T-cell (primary cell): ENCODE data around the gene OR5AR1. TPM values are rescaled to one million over a fixed set of nuclear protein-coding genes. Genes with fewer than 3 reads are reported as not detected.
"Not testable (repeated sequence)": the region's sequence is repeated elsewhere in the genome, so short reads cannot be mapped to it uniquely, and the experiment has no call there.

Experiments used
- ATAC-seq, 4 experiments: fragments of 200-7000 bp in 3 of 4; fragments of 150-1000 bp in 1 of 4; cut with Tn5 transposase; replicated peaks in 1 of 4; 1 replicate in 3 of 4; 2 replicates in 1 of 4; pipeline ENCODE4 v1.10.0; 2021; ENCODE audit warnings: moderate library complexity in 3 of 4, mild to moderate bottlenecking in 2 of 4, moderate number of reproducible peaks in 1 of 4
- CTCF ChIA-PET, 2 donors: fragments of 300-600 bp; sonication (Branson Sonifier 250); formaldehyde crosslinking; loops; one replicate each; lab custom pipeline; 2022; ENCODE audit warnings: antibody characterized with exemption in 2 of 2; lab: Charles Lee
- POLR2A ChIA-PET, 2 donors: fragments of 300-600 bp; sonication (Branson Sonifier 250); formaldehyde crosslinking; loops; one replicate each; lab custom pipeline; 2022; ENCODE audit warnings: antibody characterized with exemption in 2 of 2; lab: Charles Lee
- DNase-seq, 35 experiments: peaks; one replicate each; pipeline versions ENCODE4 v3.0.0 to v3.0.0-alpha.2; 2013 to 2023
- H3K27ac ChIP-seq: one replicate; pipeline ENCODE4 v1.5.1; 2013; ENCODE audit warnings: low read length
- H3K27me3 ChIP-seq, 2 experiments: replicated peaks in 1 of 2; 1 replicate in 1 of 2; 2 replicates in 1 of 2; pipeline versions ENCODE4 v1.6.1 to v1.7.0; 2013; ENCODE audit warnings: low read length in 1 of 2, mixed read lengths in 1 of 2; ENCODE audit not compliant: control insufficient read depth in 2 of 2, insufficient read depth in 2 of 2; ENCODE audit errors: extremely low read depth in 1 of 2
- H3K36me3 ChIP-seq, 2 donors: 1 replicate in 1 of 2; 2 replicates in 1 of 2; pipeline versions ENCODE4 v1.6.1 to v1.7.0; 2013; ENCODE audit warnings: low read length in 1 of 2; ENCODE audit not compliant: control insufficient read depth in 2 of 2, insufficient read depth in 1 of 2; ENCODE audit errors: extremely low read depth in 1 of 2
- H3K4me1 ChIP-seq, 2 experiments: 1 replicate in 1 of 2; 2 replicates in 1 of 2; pipeline versions ENCODE4 v1.6.1 to v1.7.0; 2013; ENCODE audit warnings: low read length in 2 of 2, mixed read lengths in 1 of 2; ENCODE audit not compliant: insufficient read depth in 2 of 2, control insufficient read depth in 1 of 2; ENCODE audit errors: extremely low read depth in 1 of 2
- H3K4me3 ChIP-seq, 2 donors: 1 replicate in 1 of 2; 2 replicates in 1 of 2; pipeline versions ENCODE4 v1.5.1 to v1.7.0; 2013; ENCODE audit warnings: mild to moderate bottlenecking in 2 of 2, low read length in 1 of 2, moderate library complexity in 1 of 2; ENCODE audit not compliant: control insufficient read depth in 1 of 2; ENCODE audit errors: extremely low read depth in 1 of 2
- H3K9me3 ChIP-seq: 2 replicates; pipeline ENCODE4 v1.7.0; 2013
- H3K27ac Mint-ChIP-seq, 2 donors: one replicate each; pipeline ENCODE4 v1.8.0; 2020 to 2021; ENCODE audit warnings: mild to moderate bottlenecking in 2 of 2, mixed read lengths in 2 of 2
- H3K27me3 Mint-ChIP-seq, 2 donors: one replicate each; pipeline ENCODE4 v1.8.0; 2021 to 2022; ENCODE audit warnings: mixed read lengths in 2 of 2
- H3K36me3 Mint-ChIP-seq: one replicate; pipeline ENCODE4 v1.8.0; 2021; ENCODE audit warnings: mixed read lengths
- H3K4me1 Mint-ChIP-seq, 3 donors: one replicate each; pipeline ENCODE4 v1.8.0; 2020 to 2022; ENCODE audit warnings: mixed read lengths in 3 of 3, mild to moderate bottlenecking in 1 of 3
- H3K4me3 Mint-ChIP-seq, 3 donors: one replicate each; pipeline ENCODE4 v1.8.0; 2020 to 2022; ENCODE audit warnings: mild to moderate bottlenecking in 3 of 3, mixed read lengths in 3 of 3, moderate library complexity in 3 of 3
- H3K9me3 Mint-ChIP-seq, 3 donors: one replicate each; pipeline ENCODE4 v1.8.0; 2020 to 2022; ENCODE audit warnings: mixed read lengths in 3 of 3
- WGBS: methylation state at CpG from one replicate; pipeline ENCODE4 v1.1.5; 2013; ENCODE audit warnings: missing lambda C conversion rate; ENCODE audit not compliant: insufficient coverage; 5-methylcytosine and 5-hydroxymethylcytosine counted together
- total RNA-seq, 35 experiments: library from RNA in 6 of 35; stranded (reverse) in 6 of 35; fragments of 120-200 nt in 1 of 35; gene quantifications; one replicate each; pipeline versions ENCODE4 v1.2.1 to v1.2.4 and lab custom pipeline; 2013 to 2026

Gene OR5AR1
- total RNA-seq, 5 donors from 2014 or later (not counting 1 experiment from before 2014, with no cell fraction given), result not detected

- Histone ChIP-seq H3K27me3 (no peaks in the 10 kb centered on the region), H3K9me3 (no peaks in the 10 kb centered on the region), H3K27ac (no peak overlapping the region), H3K4me1 (no peaks in the 10 kb centered on the region), H3K4me3 (no peak overlapping the region), H3K36me3 (no peaks in the 10 kb centered on the region)
- no peak overlapping the region for H3K27ac Mint-ChIP-seq
- H3K27me3 Mint-ChIP-seq, result no peaks in the 10 kb centered on the region
- H3K9me3 Mint-ChIP-seq, result peaks cover 6 to 11% (median 7%) of the 10 kb centered on the region in 3 donors
- WGBS, result no CpG with 5 or more reads among the region's 3 CpGs
- CTCF ChIA-PET, result no interaction called here
- POLR2A ChIA-PET, result no interaction called here
- no peaks in the 10 kb centered on the region for H3K36me3 Mint-ChIP-seq
- ATAC-seq (no peak), DNase-seq (no peak)
- no peaks in the 10 kb centered on the region for H3K4me1 Mint-ChIP-seq
- no peak overlapping the region for H3K4me3 Mint-ChIP-seq
Observed at GRCh38 chr11:56659755-56660154, 3.7 kb upstream of the OR5AR1 start.

- no peak for ATAC-seq
- no peaks in the 10 kb centered on the region for H3K9me3 ChIP-seq
- no peaks in the 10 kb centered on the region for H3K4me1 ChIP-seq
- DNase-seq, result no peak
- H3K27ac Mint-ChIP-seq, result no peak overlapping the region
- ChIA-PET POLR2A (no interaction called here), CTCF (no interaction called here)
- no peaks in the 10 kb centered on the region for H3K4me1 Mint-ChIP-seq
- H3K36me3 Mint-ChIP-seq, result no peaks in the 10 kb centered on the region
- no peaks in the 10 kb centered on the region for H3K27me3 ChIP-seq
- H3K36me3 ChIP-seq, result no peaks in the 10 kb centered on the region
- H3K4me3 Mint-ChIP-seq, result no peak overlapping the region
- H3K4me3 ChIP-seq, result no peak overlapping the region
- 80% methylated on average over 1 of the region's 2 CpGs for WGBS
- no peaks in the 10 kb centered on the region for H3K27me3 Mint-ChIP-seq
- no peak overlapping the region for H3K27ac ChIP-seq
- H3K9me3 Mint-ChIP-seq, result peaks cover 6 to 8% (median 7%) of the 10 kb centered on the region in 3 donors
Observed at GRCh38 chr11:56670984-56671383, 7.5 kb downstream of the OR5AR1 start.

GRCh38 chr11:56688554-56689100 is 25.1 kb downstream of the OR5AR1 start:
- no peaks in the 10 kb centered on the region for H3K4me1 Mint-ChIP-seq
- H3K27ac Mint-ChIP-seq, result no peak overlapping the region
- Histone ChIP-seq H3K36me3 (no peaks in the 10 kb centered on the region), H3K4me1 (no peaks in the 10 kb centered on the region), H3K4me3 (no peak overlapping the region), H3K9me3 (no peaks in the 10 kb centered on the region), H3K27ac (no peak overlapping the region), H3K27me3 (no peaks in the 10 kb centered on the region)
- DNase-seq, result no peak
- H3K36me3 Mint-ChIP-seq, result no peaks in the 10 kb centered on the region
- ATAC-seq, result no peak
- peaks cover 4 to 14% (median 9%) of the 10 kb centered on the region in 3 donors for H3K9me3 Mint-ChIP-seq
- no peak overlapping the region for H3K4me3 Mint-ChIP-seq
- ChIA-PET CTCF (no interaction called here), POLR2A (no interaction called here)
- H3K27me3 Mint-ChIP-seq, result no peaks in the 10 kb centered on the region
- no CpG with 5 or more reads among the region's 1 CpG for WGBS

- H3K4me1 ChIP-seq, H3K27ac Mint-ChIP-seq, ATAC-seq, H3K36me3 Mint-ChIP-seq, H3K4me3 Mint-ChIP-seq, H3K27ac ChIP-seq, H3K4me1 Mint-ChIP-seq, DNase-seq, CTCF ChIA-PET, H3K36me3 ChIP-seq, H3K9me3 ChIP-seq, H3K4me3 ChIP-seq, POLR2A ChIA-PET, H3K27me3 ChIP-seq, H3K27me3 Mint-ChIP-seq: not testable (repeated sequence)
- no CpG with 5 or more reads among the region's 3 CpGs for WGBS
- peaks cover 4 to 12% (median 10%) of the 10 kb centered on the region in 3 donors for H3K9me3 Mint-ChIP-seq
Observed at GRCh38 chr11:56691179-56691578, 27.7 kb downstream of the OR5AR1 start.

- Histone ChIP-seq H3K4me1 (no peaks in the 10 kb centered on the region), H3K27ac (no peak overlapping the region), H3K27me3 (no peaks in the 10 kb centered on the region), H3K36me3 (no peaks in the 10 kb centered on the region), H3K4me3 (no peak overlapping the region), H3K9me3 (no peaks in the 10 kb centered on the region)
- WGBS, result no CpG with 5 or more reads among the region's 2 CpGs
- CTCF ChIA-PET, result no interaction called here
- no peak overlapping the region for H3K4me3 Mint-ChIP-seq
- peaks cover 6 to 15% (median 8%) of the 10 kb centered on the region in 3 donors for H3K9me3 Mint-ChIP-seq
- ATAC-seq, result no peak
- POLR2A ChIA-PET, result no interaction called here
- no peak for DNase-seq
- no peak overlapping the region for H3K27ac Mint-ChIP-seq
- H3K27me3 Mint-ChIP-seq, result no peaks in the 10 kb centered on the region
- no peaks in the 10 kb centered on the region for H3K4me1 Mint-ChIP-seq
- no peaks in the 10 kb centered on the region for H3K36me3 Mint-ChIP-seq
Observed at GRCh38 chr11:56693428-56693827, 29.9 kb downstream of the OR5AR1 start.

GRCh38 chr11:56698795-56699194 is 35.3 kb downstream of the OR5AR1 start, which contains the start of gene OR9G1:
Gene OR9G1 (plus strand): TSS chr11:56699095. CDS start chr11:56700388, 1,293 bp downstream.
- Mint-ChIP-seq H3K9me3 (peaks cover 5 to 20% (median 17%) of the 10 kb centered on the region in 3 donors), H3K4me3 (no peak within 1 kb of the TSS), H3K27ac (no peak within 1 kb of the TSS), H3K27me3 (no peaks in the 10 kb centered on the region), H3K4me1 (no peaks in the 10 kb centered on the region), H3K36me3 (no peaks in the 10 kb centered on the region)
- 92% methylated on average over 1 of the region's 1 CpG for WGBS
- ChIA-PET POLR2A (no interaction called here), CTCF (no interaction called here)
- Histone ChIP-seq H3K9me3 (no peaks in the 10 kb centered on the region), H3K27ac (no peak within 1 kb of the TSS), H3K4me1 (no peaks in the 10 kb centered on the region), H3K36me3 (no peaks in the 10 kb centered on the region), H3K4me3 (no peak within 1 kb of the TSS), H3K27me3 (no peaks in the 10 kb centered on the region)
- DNase-seq (no peak), ATAC-seq (no peak)
